Upper lobe of left lung (tissue), 6 donors: Measurements from ENCODE around the gene AHDC1. TPM values are rescaled to one million over a fixed set of nuclear protein-coding genes. Genes with fewer than 3 reads are reported as not detected.
"Not testable (repeated sequence)": the region's sequence is repeated elsewhere in the genome, so short reads cannot be mapped to it uniquely, and the experiment has no call there.

Experiments
- ATAC-seq, 2 donors: fragments of 200-7000 bp; cut with Tn5 transposase; one replicate each; pipeline ENCODE4 v1.9.1; 2022; ENCODE audit warnings: mild to moderate bottlenecking in 2 of 2, moderate library complexity in 2 of 2; ENCODE audit not compliant: low FRiP score in 2 of 2
- DNase-seq, 2 donors: peaks; one replicate each; pipeline ENCODE4 v3.0.0-alpha.2; 2019 to 2020
- H3K27ac ChIP-seq, 4 donors: fragments of 200-600 bp; sonication (generic); one replicate each; pipeline ENCODE4 v1.5.1; 2016 to 2019
- H3K27me3 ChIP-seq, 4 donors: fragments of 200-600 bp; sonication (generic); one replicate each; pipeline ENCODE4 v1.5.1; 2017 to 2019
- H3K36me3 ChIP-seq, 4 donors: fragments of 200-600 bp; sonication (generic); one replicate each; pipeline ENCODE4 v1.5.1; 2016 to 2019
- H3K4me1 ChIP-seq, 4 donors: fragments of 200-600 bp; sonication (generic); one replicate each; pipeline ENCODE4 v1.5.1; 2018 to 2019
- H3K4me3 ChIP-seq, 4 donors: fragments of 200-600 bp; sonication (generic); one replicate each; pipeline ENCODE4 v1.5.1; 2017 to 2019; ENCODE audit warnings: mild to moderate bottlenecking in 2 of 4, moderate library complexity in 1 of 4
- H3K9me3 ChIP-seq, 4 donors: fragments of 200-600 bp; sonication (generic); one replicate each; pipeline ENCODE4 v1.5.1; 2018 to 2019
- CTCF ChIP-seq, 6 experiments: fragments of 450-650 bp in 4 of 6; fragments of 200-600 bp in 2 of 6; sonication (generic) in 2 of 6; IDR thresholded peaks; one replicate each; pipeline ENCODE4 v1.5.1; 2016 to 2019; ENCODE audit warnings: antibody characterized with exemption in 6 of 6
- EP300 ChIP-seq, 4 donors: sonication (generic); formaldehyde crosslinking; IDR thresholded peaks; one replicate each; pipeline ENCODE4 v1.5.1; 2017; ENCODE audit warnings: antibody characterized with exemption in 4 of 4, control low read depth in 2 of 4
- POLR2A ChIP-seq, 4 donors: fragments of 450-650 bp; IDR thresholded peaks; one replicate each; pipeline ENCODE4 v1.5.1; 2016 to 2017; ENCODE audit warnings: antibody characterized with exemption in 4 of 4, mild to moderate bottlenecking in 2 of 4
- POLR2AphosphoS5 ChIP-seq, 2 donors: sonication (generic); formaldehyde crosslinking; IDR thresholded peaks; one replicate each; pipeline ENCODE4 v1.5.1; 2017; ENCODE audit warnings: antibody characterized with exemption in 2 of 2
- WGBS, 2 donors: methylation state at CpG; one replicate each; pipeline ENCODE4 v1.1.5; 2017 to 2018; 5-methylcytosine and 5-hydroxymethylcytosine counted together
- total RNA-seq, 6 donors: library from RNA; depleted of rRNA in 4 of 6; stranded (reverse); fragments of >200 nt in 4 of 6; gene quantifications; one replicate each; pipeline versions ENCODE4 v1.1.0 to v1.2.1, GENCODE V29; 2016 to 2021
- donor health status: DM: no; HTN: no; CAD: no; lungs with moderate emphysema.
- donor health status: DM: no; HTN: yes; CAD: no; lungs with severe emphysema.

The AHDC1 gene
- total RNA-seq, 6 donors from 2014 or later = 10.8 to 43.4 (median 26.2) TPM

- no peak for TF ChIP-seq POLR2AphosphoS5 (IDR thresholded peaks at IDR 0.05)
- DNase-seq (peak in 1 of 2 donors; percentile 83), ATAC-seq (peak; percentile 72 to 93)
- no peaks in the 10 kb centered on the region for H3K36me3 ChIP-seq
- no peaks in the 10 kb centered on the region for H3K9me3 ChIP-seq
- H3K4me3 ChIP-seq = peak overlapping the region in 1 of 4 donors; percentile 21
- H3K27me3 ChIP-seq = no peaks in the 10 kb centered on the region
- peaks cover 6 to 21% (median 20%) of the 10 kb centered on the region in 4 donors for H3K4me1 ChIP-seq
- peak overlapping the region; percentile 81 to 91 (median 86) for H3K27ac ChIP-seq
- 39 to 45% methylated on average over 5 to 13 of the region's 13 CpGs for WGBS, 2 donors
Observed at GRCh38 chr1:27504588-27505419, 99.1 kb downstream of the AHDC1 start.

GRCh38 chr1:27503844-27504587, 99.9 kb downstream of the AHDC1 start:
- no peak for TF ChIP-seq CTCF (IDR thresholded peaks at IDR 0.05)
- TF ChIP-seq POLR2A (IDR thresholded peaks at IDR 0.05) = no peak
- TF ChIP-seq EP300 (IDR thresholded peaks at IDR 0.05) = no peak
- TF ChIP-seq POLR2AphosphoS5 (IDR thresholded peaks at IDR 0.05) = no peak
- H3K36me3 ChIP-seq = no peaks in the 10 kb centered on the region
- H3K9me3 ChIP-seq = no peaks in the 10 kb centered on the region
- peaks cover 6 to 21% (median 20%) of the 10 kb centered on the region in 4 donors for H3K4me1 ChIP-seq
- peak overlapping the region in 1 of 4 donors; percentile 21 for H3K4me3 ChIP-seq
- DNase-seq (no peak), ATAC-seq (peak; percentile 15 to 28)
- WGBS, 2 donors = 39 to 48% methylated on average over 12 of the region's 12 CpGs
- no peaks in the 10 kb centered on the region for H3K27me3 ChIP-seq
- H3K27ac ChIP-seq = peak overlapping the region; percentile 81 to 91 (median 86)

- ATAC-seq (no peak), DNase-seq (no peak)
- no peaks in the 10 kb centered on the region for H3K27me3 ChIP-seq
- H3K4me3 ChIP-seq = no peak overlapping the region
- H3K27ac ChIP-seq = peak overlapping the region; percentile 81 to 91 (median 86)
- H3K9me3 ChIP-seq = no peaks in the 10 kb centered on the region
- TF ChIP-seq CTCF (IDR thresholded peaks at IDR 0.05) (no peak), EP300 (IDR thresholded peaks at IDR 0.05) (no peak)
- WGBS, 2 donors = 92 to 100% methylated on average over 2 of the region's 2 CpGs
- no peaks in the 10 kb centered on the region for H3K36me3 ChIP-seq
- H3K4me1 ChIP-seq = peaks cover 6 to 21% (median 20%) of the 10 kb centered on the region in 4 donors
Observed at GRCh38 chr1:27503033-27503432, 100.9 kb downstream of the AHDC1 start.

DNA sequence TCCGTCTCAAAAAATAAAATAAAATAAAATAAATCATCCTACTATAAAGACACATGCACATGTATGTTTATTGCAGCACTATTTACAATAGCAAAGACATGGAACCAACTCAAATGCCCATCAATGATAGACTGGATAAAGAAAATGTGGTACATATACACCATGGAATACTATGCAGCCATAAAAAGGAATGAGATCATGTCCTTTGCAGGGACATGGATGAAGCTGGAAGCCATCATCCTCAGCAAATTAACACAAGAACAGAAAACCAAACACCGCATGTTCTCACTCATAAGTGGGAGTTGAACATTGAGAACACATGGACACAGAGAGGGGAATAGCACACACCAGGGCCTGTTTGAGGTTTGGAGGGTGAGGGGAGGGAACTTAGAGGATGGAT, 102.8 kb downstream of the AHDC1 start:
- not testable (repeated sequence) for H3K4me3 ChIP-seq, ATAC-seq, H3K27me3 ChIP-seq, H3K9me3 ChIP-seq, DNase-seq, H3K27ac ChIP-seq, H3K36me3 ChIP-seq
- peaks cover 6 to 21% (median 20%) of the 10 kb centered on the region in 4 donors for H3K4me1 ChIP-seq
- 91 to 94% methylated on average over 2 of the region's 2 CpGs for WGBS, 2 donors

DNA sequence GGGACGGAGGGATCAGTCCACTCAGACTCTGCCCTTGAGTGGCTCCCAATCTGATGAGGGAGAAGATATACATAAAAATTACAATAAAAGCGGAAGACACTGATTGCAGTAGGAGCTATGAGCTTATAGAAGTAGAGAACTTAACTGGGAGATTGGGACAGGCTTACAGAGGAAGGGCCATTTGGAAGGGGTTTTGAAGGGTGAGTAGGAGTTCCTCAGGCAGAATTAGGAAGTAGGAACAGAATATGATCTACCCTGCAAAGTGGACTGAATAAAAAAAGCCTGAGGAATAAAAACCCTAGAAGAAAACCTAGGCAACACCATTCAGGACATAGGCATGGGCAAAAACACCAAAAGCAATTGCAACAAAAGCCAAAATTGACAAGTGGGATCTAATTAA, 104.8 kb downstream of the AHDC1 start:
- H3K27ac ChIP-seq = no peak overlapping the region
- H3K4me1 ChIP-seq = peaks cover 0 to 9% (median 6%) of the 10 kb centered on the region in 4 donors
- ATAC-seq (no peak), DNase-seq (no peak)
- 98 to 100% methylated on average over 2 of the region's 2 CpGs for WGBS, 2 donors
- no peaks in the 10 kb centered on the region for H3K36me3 ChIP-seq
- TF ChIP-seq EP300 (IDR thresholded peaks at IDR 0.05) = no peak
- TF ChIP-seq POLR2AphosphoS5 (IDR thresholded peaks at IDR 0.05) = no peak
- no peak for TF ChIP-seq CTCF (IDR thresholded peaks at IDR 0.05)
- no peak for TF ChIP-seq POLR2A (IDR thresholded peaks at IDR 0.05)
- H3K9me3 ChIP-seq = no peaks in the 10 kb centered on the region
- no peak overlapping the region for H3K4me3 ChIP-seq
- H3K27me3 ChIP-seq = no peaks in the 10 kb centered on the region
